ENCODE data around the gene P2RY11.

P2RY11 gene

DNA sequence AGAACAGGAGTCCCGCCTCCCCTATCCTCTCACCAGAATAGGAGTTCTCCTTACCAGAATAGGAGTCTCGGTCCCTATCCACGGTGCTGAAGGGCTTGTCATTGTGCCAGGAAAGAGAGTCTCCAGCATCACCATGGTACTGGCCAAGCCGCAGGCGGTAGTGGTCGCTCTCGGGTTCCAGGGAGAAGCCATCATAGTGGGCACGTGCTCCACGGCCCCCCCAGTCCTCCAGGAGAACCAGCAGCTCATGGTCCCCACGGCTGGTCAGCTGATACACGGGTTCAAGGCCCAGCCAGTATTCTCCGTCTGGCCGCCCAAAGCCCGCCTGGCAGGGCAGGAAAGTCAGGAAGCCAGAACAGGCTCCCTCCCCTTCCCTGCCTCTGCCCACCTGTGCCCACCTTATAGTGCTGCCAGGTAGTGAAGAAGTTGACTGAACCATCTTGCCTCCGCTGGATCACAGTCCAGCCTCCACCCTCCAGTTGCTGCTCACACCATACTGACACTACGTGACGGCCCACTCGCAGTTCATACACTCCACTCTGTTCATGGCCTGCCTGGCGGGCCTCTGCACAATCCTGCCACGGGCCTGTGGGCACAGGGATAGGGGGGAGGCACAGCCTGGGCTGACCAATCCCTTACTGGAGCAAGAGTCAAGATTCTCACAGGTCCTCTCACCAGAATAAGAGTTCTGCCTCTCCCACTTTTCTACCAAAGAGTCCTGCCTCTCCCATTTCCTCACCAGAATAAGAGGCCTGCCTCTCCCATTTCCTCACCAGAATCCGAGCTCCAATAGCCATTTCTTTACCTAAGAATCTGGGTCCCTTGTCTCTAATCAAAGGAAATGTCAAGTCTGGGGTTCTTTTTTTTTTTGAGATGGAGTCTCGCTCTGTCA, 18.0 kb upstream of the P2RY11 start:
- DNase-seq = no peak

- DNase-seq = no peak
Observed at GRCh38 chr19:10095622-10095947, 15.9 kb upstream of the P2RY11 start.

GRCh38 chr19:10095948-10096614, 15.4 kb upstream of the P2RY11 start:
- peak in 54 of 56 donors; percentile 49 to 96 (median 80) for DNase-seq

GRCh38 chr19:10096615-10096963, 14.9 kb upstream of the P2RY11 start:
- peak in 2 of 56 donors; percentile 47 to 52 for DNase-seq

GRCh38 chr19:10100163-10100785, 11.2 kb upstream of the P2RY11 start:
- DNase-seq = no peak

GRCh38 chr19:10102787-10103236, 8.7 kb upstream of the P2RY11 start:
- DNase-seq = no peak

DNA sequence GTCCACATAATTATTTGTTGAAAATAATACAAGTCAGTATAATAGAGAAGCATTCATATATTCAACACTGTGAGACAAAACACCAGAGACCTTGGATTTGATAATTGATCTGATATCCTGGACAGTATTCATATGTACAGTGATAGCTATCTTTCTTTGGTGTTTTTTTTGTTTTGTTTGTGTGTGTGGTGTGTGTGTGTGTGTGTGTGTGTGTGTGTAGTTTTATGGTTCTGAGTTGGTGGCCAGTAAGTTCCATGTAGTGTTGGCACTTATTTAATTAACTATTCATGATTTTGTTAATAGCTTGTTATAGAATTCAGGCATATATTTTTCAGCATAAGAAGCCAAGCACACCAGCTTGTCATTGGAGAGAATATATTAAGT, 7.4 kb upstream of the P2RY11 start:
- no peak for DNase-seq

- DNase-seq = no peak
Observed at GRCh38 chr19:10104665-10105508, 6.6 kb upstream of the P2RY11 start.

DNA sequence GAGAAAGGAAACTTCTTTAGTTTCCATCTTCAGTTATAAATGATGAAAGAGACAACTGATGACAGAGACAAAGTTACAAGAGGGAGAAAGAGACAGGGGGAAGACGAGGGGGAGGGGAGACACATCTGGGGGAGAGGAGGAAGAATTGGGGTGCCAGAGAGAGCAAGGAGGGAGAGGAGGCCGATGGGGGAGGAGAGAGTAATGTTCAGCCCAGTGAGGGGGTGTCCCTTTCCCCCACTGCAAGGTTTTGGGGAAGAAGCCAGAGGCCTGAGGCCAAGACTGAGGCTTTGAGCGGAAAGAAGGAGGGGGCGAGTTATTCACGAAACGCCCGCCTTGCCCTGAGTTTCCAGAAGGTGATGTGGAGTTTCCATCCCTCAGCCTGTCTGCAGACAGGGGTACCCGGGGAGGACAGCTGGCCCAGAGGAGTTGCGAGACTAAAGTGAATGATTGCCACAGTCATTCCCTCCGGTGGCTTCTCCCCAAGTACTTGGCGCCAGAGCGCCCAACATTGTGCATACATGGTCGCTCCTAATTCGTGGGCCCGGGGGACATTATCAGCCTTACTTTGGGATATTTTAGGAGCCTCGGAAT, 5.9 kb upstream of the P2RY11 start:
- no peak for DNase-seq

DNA sequence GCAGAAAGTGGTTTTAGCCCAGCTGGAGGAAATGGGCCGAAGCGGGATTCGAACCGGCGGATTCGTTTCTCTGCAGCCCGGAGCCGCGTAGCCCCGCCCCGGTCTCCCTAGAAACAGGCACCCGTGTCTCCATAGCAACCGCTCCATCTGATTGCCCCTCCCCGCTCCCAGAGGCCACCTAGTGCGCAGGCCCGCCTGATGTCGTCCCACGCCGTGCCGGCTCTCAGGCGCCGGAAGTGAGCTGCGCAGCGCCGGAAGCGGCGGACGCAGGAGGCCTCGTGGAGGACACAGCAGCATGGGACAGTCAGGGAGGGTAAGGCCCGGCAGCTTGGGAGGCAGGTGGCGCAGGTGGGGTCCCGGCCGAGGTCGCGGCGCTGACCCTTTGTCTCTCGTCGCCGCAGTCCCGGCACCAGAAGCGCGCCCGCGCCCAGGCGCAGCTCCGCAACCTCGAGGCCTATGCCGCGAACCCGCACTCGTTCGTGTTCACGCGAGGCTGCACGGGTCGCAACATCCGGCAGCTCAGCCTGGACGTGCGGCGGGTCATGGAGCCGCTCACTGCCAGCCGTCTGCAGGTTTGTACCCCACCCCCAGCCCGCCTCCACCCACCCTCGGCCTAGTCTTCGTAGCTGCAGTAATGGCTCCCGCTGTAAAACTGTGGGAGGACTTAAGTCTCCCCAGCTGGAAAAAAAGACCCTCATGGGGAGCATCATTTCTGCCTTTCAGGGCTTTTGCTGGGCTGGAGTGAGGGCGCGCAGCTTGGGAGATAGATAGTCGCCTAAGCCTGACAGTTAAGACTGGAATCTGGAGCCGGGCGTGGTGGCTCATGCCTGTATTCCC, 5.2 kb upstream of the P2RY11 start, which contains the start of gene PPAN:
PPAN (plus strand) TSS at position 263 of the 837 bp plus-strand sequence; CDS start at position 296, 33 bp downstream.
- DNase-seq = peak; percentile 73 to 98 (median 95)

GRCh38 chr19:10107254-10107653, 4.2 kb upstream of the P2RY11 start:
- DNase-seq = no peak

DNA sequence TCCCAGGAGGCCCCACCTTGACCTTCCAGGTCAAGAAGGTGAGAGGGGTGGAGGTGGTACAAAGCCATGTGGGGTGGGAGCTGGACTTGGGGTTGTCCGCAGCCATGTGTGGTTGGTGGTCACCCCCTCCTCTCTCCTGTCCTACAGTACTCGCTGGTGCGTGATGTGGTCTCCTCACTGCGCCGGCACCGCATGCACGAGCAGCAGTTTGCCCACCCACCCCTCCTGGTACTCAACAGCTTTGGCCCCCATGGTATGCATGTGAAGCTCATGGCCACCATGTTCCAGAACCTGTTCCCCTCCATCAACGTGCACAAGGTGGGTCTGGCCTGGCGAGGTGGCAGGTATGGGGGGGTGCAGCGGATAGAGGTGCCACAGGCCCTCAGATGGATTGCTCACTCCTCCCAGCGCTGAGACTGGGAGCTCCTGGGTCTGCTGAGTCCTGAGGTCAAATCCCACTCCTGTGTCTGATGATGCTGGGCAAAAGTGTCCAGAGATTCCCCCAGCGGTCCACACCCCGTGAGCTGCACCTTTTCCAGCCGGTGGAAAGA, 3.6 kb upstream of the P2RY11 start:
- no peak for DNase-seq

DNA sequence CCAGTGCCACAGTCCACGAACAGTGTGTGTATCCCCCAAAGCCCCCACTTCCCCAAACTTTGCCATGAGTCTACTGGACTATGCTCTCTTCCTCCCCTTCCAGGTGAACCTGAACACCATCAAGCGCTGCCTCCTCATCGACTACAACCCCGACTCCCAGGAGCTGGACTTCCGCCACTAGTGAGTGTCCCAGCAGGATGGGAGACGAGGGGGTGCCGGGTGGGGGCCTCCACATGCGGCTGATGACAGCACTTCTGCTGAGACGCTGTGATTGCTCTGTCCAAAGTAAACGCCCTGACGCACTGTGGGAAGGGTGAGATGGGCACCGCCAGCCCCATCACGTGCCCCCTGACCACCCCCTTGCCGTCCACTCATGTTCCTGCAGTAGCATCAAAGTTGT, 2.0 kb upstream of the P2RY11 start:
- no peak for DNase-seq

DNA sequence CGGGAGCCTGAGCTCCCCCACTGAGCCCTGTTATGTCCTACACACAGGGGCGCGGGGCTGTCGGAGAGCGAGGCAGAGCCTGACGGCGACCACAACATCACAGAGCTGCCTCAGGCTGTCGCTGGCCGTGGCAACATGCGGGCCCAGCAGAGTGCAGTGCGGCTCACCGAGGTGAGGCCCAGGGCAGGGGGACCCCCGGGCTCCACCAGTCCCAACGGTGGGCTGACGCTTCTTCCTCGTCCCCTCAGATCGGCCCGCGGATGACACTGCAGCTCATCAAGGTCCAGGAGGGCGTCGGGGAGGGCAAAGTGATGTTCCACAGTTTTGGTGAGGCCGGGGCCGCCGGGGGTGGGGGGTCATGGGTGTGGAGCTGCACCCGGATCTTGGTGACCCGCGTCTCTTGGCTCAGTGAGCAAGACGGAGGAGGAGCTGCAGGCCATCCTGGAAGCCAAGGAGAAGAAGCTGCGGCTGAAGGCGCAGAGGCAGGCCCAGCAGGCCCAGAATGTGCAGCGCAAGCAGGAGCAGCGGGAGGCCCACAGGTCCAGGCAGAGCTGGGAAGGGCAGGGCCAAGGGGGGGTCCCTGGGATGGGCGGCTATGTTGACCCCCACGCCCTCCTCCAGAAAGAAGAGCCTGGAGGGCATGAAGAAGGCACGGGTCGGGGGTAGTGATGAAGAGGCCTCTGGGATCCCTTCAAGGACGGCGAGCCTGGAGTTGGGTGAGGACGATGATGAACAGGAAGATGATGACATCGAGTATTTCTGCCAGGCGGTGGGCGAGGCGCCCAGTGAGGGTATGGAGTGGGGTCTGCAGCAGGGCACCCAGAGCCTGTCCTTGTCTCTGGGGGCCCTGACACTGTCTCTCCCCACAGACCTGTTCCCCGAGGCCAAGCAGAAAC, 1.2 kb upstream of the P2RY11 start:
- no peak for DNase-seq

DNA sequence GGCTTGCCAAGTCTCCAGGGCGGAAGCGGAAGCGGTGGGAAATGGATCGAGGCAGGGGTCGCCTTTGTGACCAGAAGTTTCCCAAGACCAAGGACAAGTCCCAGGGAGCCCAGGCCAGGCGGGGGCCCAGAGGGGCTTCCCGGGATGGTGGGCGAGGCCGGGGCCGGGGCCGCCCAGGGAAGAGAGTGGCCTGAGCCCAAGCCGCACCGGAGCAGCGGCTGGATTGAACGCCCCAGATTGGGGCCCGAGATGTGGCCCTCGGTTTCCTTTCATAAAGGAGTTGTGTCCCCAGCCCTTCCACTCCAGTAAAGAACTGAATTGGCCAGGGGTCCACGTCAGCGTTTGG, 548 bp upstream of the P2RY11 start:
- no peak for DNase-seq

DNA sequence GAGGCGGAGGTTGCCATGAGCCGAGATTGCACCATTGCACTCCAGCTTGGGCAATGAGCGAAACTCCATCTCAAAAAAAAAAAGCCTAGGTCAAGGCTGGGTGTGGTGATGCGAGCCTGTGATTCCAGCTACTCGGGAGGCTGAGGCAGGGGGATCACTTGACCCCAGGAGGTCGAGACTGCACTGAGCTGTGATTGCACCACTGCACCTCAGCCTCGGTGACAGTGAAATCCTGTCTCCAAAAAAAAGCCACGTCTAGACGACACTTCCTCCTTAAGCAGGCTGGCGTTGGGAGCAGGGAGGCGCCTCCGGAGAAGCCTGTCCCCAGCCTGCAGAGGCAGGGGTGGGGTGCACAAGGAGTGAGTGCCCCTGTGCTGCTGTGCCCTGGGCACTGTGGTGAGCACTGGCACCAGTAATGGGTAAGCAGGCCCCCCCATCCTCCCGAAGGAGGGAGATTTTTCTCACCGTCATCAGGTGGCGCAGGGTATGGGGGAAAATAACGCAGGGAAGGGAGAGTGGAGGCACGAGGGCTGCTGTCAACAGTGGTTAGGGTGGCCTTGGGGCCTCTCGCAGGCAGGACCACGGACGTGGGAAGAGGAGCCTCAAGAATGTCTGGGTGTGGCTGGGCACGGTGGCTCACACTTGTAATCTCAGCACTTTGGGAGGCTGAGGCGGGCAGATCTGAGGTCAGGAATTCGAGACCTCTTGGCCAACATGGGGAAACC, 706 bp downstream of the P2RY11 start:
- peak in 2 of 56 donors; percentile 10 to 26 for DNase-seq

DNA sequence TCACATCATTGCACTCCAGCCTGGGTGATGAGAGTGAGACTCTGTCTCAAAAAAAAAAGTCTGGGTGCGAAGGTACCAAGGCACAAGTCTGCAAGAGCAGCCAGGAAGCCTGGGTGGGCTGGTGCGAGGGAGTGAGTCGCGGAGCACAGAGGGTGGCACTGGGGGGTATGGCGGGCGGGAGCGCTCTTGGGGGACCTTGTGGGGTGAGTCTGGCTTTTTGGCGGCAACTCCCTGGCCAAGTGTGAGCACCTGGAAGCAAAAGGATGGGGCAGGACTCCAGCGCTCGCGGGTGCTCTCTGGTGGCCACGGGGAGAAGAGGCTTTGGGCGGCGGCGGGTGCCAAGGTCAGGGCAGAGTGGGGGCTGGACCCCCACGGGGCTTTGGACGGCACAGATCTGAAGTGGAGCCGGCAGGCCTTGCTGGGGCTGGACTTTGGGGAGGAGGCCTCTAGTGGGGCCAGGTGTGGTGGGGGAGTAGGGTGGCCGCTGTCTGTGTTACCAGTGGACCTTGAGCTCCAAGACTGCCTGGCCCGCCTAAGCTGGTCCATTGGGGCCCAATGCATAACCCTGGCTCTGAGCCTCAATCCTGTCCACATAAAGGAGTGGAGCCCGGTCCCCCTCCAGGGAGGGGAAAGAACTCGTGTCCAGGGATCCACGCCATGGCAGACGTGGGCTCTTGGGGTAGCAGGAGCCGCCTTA, 1.6 kb downstream of the P2RY11 start:
- peak in 18 of 56 donors; percentile 5 to 43 (median 22) for DNase-seq
